ENCODE results near the gene THAP9.

DNA sequence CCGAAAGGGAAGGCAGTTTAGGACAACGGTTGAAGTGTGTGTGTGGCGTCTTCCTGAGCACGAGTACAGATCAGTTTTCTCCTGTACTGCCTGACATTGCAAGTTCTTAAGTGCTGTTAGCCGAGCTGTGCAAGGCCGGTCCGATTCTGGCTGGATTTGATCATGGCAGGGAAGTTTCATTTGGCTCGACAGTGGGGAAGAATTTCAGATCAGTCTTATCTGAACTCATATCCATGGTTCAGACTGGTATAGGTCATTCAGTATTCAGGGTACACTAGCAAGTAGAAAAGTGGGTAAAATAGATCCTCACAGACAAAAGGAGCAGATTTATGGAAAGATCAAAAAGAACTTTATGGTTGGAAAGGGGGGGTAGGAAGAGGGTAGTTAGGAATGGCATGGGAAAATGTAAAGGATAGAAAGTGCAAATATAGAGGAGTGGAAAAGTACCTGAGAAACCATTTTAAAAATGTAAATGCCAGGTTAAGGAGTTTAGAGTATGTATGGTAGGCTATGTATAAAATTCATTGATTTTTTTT lies 716 bp downstream of the THAP9 start:
- TF ChIP-seq CTCF (IDR thresholded peaks at IDR 0.05): no peak
- no peak for TF ChIP-seq ZFX (IDR thresholded peaks at IDR 0.05; ENCODE audit: borderline replicate concordance)
